Psoas muscle (tissue), 8 donors: Measurements from ENCODE around the gene IGFBP6. TPM values are rescaled to one million over a fixed set of nuclear protein-coding genes. Genes with fewer than 3 reads are reported as not detected.

Source experiments
- ATAC-seq, 4 donors: fragments of 200-7000 bp; cut with Tn5 transposase; one replicate each; pipeline ENCODE4 v1.9.1; 2020; ENCODE audit warnings: moderate library complexity in 3 of 4, mild to moderate bottlenecking in 2 of 4
- DNase-seq, 2 donors: peaks; one replicate each; pipeline ENCODE4 v3.0.0-alpha.2; 2020
- H3K27ac ChIP-seq: fragments of 200-600 bp; one replicate; pipeline ENCODE4 v1.8.0; 2022
- H3K27me3 ChIP-seq, 3 donors: fragments of 200-600 bp in 1 of 3; one replicate each; pipeline versions ENCODE4 v1.6.1 to v1.8.0; 2013 to 2022; ENCODE audit warnings: low read length in 2 of 3, mild to moderate bottlenecking in 2 of 3, moderate library complexity in 1 of 3; ENCODE audit not compliant: insufficient read depth in 3 of 3
- H3K36me3 ChIP-seq, 2 donors: fragments of 200-600 bp in 1 of 2; one replicate each; pipeline versions ENCODE4 v1.6.1 to v1.8.0; 2013 to 2022; ENCODE audit warnings: low read depth in 1 of 2, mild to moderate bottlenecking in 1 of 2, moderate library complexity in 1 of 2; ENCODE audit not compliant: insufficient read depth in 1 of 2
- H3K4me1 ChIP-seq: fragments of 200-600 bp; one replicate; pipeline ENCODE4 v1.8.0; 2022
- H3K4me3 ChIP-seq: fragments of 200-600 bp; one replicate; pipeline ENCODE4 v1.8.0; 2022; ENCODE audit warnings: mild to moderate bottlenecking
- H3K9me3 ChIP-seq: fragments of 200-600 bp; one replicate; pipeline ENCODE4 v1.8.0; 2022
- CTCF ChIP-seq: fragments of 200-600 bp; IDR thresholded peaks from one replicate; pipeline ENCODE4 v1.8.0; 2022; ENCODE audit warnings: antibody characterized with exemption
- WGBS, 3 donors: extraction: QIAGEN DNeasy Blood & Tissue Kit; methylation state at CpG; one replicate each; pipeline versions ENCODE4 v1.1.6 to v1.1.7; 2013; 5-methylcytosine and 5-hydroxymethylcytosine counted together
- intact Hi-C, 2 donors: fragments of 100-400 bp; cut with DNase I; formaldehyde crosslinking; loops; one replicate each; pipeline versions ENCODE4 v1.11.0 to v1.14.2; 2022
- polyA plus RNA-seq, 3 donors: library from polyadenylated mRNA; stranded (reverse); fragments of 200-250 nt; gene quantifications; one replicate each; pipeline ENCODE4 v1.2.3, GENCODE V29; 2013
- total RNA-seq, 4 donors: library from RNA; stranded (reverse); fragmentation: NEBNext Ultra II Directional in 2 of 4; extraction: Animal tissue kit (Norgen Biotek cat#: 25700) in 2 of 4; gene quantifications; one replicate each; pipeline versions ENCODE4 v1.2.1 to v1.2.4, GENCODE V29; 2021 to 2023
- donor health status: healthy with polysubstance abuse.
- donor health status: DM: no; HTN: no; CAD: no; lungs with moderate emphysema.
- donor health status: Bipolar disorder and iron deficiency.
- donor health status: healthy.
- donor health status: DM: yes; HTN: yes; CAD: no.
- donor health status: DM: no; HTN: no; CAD: no.
- donor health status: DM: no; HTN: no; CAD: no.
- donor health status: DM: yes; HTN: yes; CAD: no.

IGFBP6 gene
- total and polyA plus RNA-seq, 7 donors, result 6.4 to 27.0 (median 21.3) TPM

GRCh38 chr12:53113136-53113705, 15.8 kb downstream of the IGFBP6 start:
- WGBS, 3 donors, result 76 to 79% (median 78%) methylated on average over 12 of the region's 12 CpGs
- TF ChIP-seq CTCF, result no peak
- intact Hi-C loops, result no loop called here

GRCh38 chr12:53113951-53114350, 16.5 kb downstream of the IGFBP6 start:
- no peak for ATAC-seq
- H3K4me3 ChIP-seq, result no peak overlapping the region
- no peak for TF ChIP-seq CTCF
- H3K9me3 ChIP-seq, result no peaks in the 10 kb centered on the region
- DNase-seq, result no peak
- no peaks in the 10 kb centered on the region for H3K36me3 ChIP-seq
- intact Hi-C loops, result no loop called here
- H3K27me3 ChIP-seq, result no peaks in the 10 kb centered on the region
- peaks cover 10% of the 10 kb centered on the region for H3K4me1 ChIP-seq
- H3K27ac ChIP-seq, result no peak overlapping the region

More at GRCh38 chr12:53113136-53113705, 15.8 kb downstream of the IGFBP6 start:
- no peaks in the 10 kb centered on the region for H3K27me3 ChIP-seq
- peaks cover 10% of the 10 kb centered on the region for H3K4me1 ChIP-seq
- H3K36me3 ChIP-seq, result no peaks in the 10 kb centered on the region
- no peak overlapping the region for H3K27ac ChIP-seq
- no peak for ATAC-seq
- no peak overlapping the region for H3K4me3 ChIP-seq
- no peaks in the 10 kb centered on the region for H3K9me3 ChIP-seq
- no peak for DNase-seq

- ATAC-seq (peak; percentile 10 to 24 (median 17)), DNase-seq (no peak)
- Histone ChIP-seq H3K4me1 (peaks cover 10% of the 10 kb centered on the region), H3K9me3 (no peaks in the 10 kb centered on the region), H3K27me3 (no peaks in the 10 kb centered on the region), H3K36me3 (no peaks in the 10 kb centered on the region), H3K4me3 (no peak overlapping the region), H3K27ac (peak overlapping the region; percentile 27)
- TF ChIP-seq CTCF, result no peak
- 84 to 86% (median 86%) methylated on average over 33 of the region's 33 CpGs for WGBS, 3 donors
- intact Hi-C loops, result no loop called here
Observed at GRCh38 chr12:53115112-53115890, 17.8 kb downstream of the IGFBP6 start.

- H3K4me1 ChIP-seq, result peaks cover 10% of the 10 kb centered on the region
- no peak overlapping the region for H3K4me3 ChIP-seq
- intact Hi-C loops, result no loop called here
- 54 to 60% (median 56%) methylated on average over 8 of the region's 8 CpGs for WGBS, 3 donors
- no peaks in the 10 kb centered on the region for H3K27me3 ChIP-seq
- no peak for DNase-seq
- peak; percentile 84 to 92 (median 88) for ATAC-seq
- TF ChIP-seq CTCF, result no peak
- H3K36me3 ChIP-seq, result no peaks in the 10 kb centered on the region
- H3K27ac ChIP-seq, result peak overlapping the region; percentile 27
- no peaks in the 10 kb centered on the region for H3K9me3 ChIP-seq
Observed at GRCh38 chr12:53115891-53116648, 18.6 kb downstream of the IGFBP6 start.
